H1 (cell line): ENCODE results near the gene DUSP2. TPM values are rescaled to one million over a fixed set of nuclear protein-coding genes. Genes with fewer than 3 reads are reported as not detected.

Experiments used
- CTCF ChIA-PET: fragments of 300-600 bp; sonication (Branson Sonifier 250); formaldehyde crosslinking; loops from one replicate; lab custom pipeline; 2021; ENCODE audit not compliant: partially characterized antibody; lab: Charles Lee
- POLR2A ChIA-PET: fragments of 300-600 bp; sonication (Branson Sonifier 250); formaldehyde crosslinking; loops from one replicate; lab custom pipeline; 2021; ENCODE audit warnings: inconsistent platforms; ENCODE audit not compliant: partially characterized antibody; lab: Charles Lee
- DNase-seq, 2 experiments: peaks; one replicate each; pipeline versions ENCODE4 v3.0.0 to v3.0.0-alpha.2; 2010 to 2022; ENCODE audit warnings: low spot score in 2 of 2, low read depth in 1 of 2, mixed read lengths in 1 of 2
- FAIRE-seq: peaks from 2 replicates; lab custom pipeline; 2011; peaks lifted over from hg19 to GRCh38; lab: Jason Lieb, UNC
- H2AFZ ChIP-seq: 2 replicates; pipeline ENCODE4 v1.8.1; 2012; ENCODE audit warnings: low read length, inconsistent platforms
- H2AK5ac ChIP-seq: 2 replicates; pipeline ENCODE4 v1.6.1; 2013; ENCODE audit warnings: low read depth, low read length
- H2BK120ac ChIP-seq: replicated peaks from 2 replicates; pipeline ENCODE3; 2013; ENCODE audit warnings: low read depth, low read length, inconsistent platforms
- H2BK12ac ChIP-seq: 2 replicates; pipeline ENCODE4 v1.6.1; 2013; ENCODE audit warnings: low read depth, low read length
- H2BK15ac ChIP-seq: 2 replicates; pipeline ENCODE4 v1.6.1; 2013; ENCODE audit warnings: low read length
- H2BK20ac ChIP-seq: 2 replicates; pipeline ENCODE4 v1.6.1; 2013; ENCODE audit warnings: low read length
- H2BK5ac ChIP-seq: 2 replicates; pipeline ENCODE4 v1.6.1; 2013; ENCODE audit warnings: low read depth, low read length
- H3K14ac ChIP-seq: 2 replicates; pipeline ENCODE4 v1.6.1; 2013; ENCODE audit warnings: inconsistent platforms; ENCODE audit not compliant: insufficient read length
- H3K18ac ChIP-seq: 2 replicates; pipeline ENCODE4 v1.6.1; 2013; ENCODE audit warnings: low read length; ENCODE audit errors: extremely low read depth
- H3K23ac ChIP-seq: 2 replicates; pipeline ENCODE4 v1.6.1; 2013; ENCODE audit warnings: inconsistent platforms; ENCODE audit not compliant: insufficient read length
- H3K23me2 ChIP-seq: 2 replicates; pipeline ENCODE4 v1.6.1; 2013; ENCODE audit warnings: low read depth, low read length
- H3K27ac ChIP-seq: 2 replicates; pipeline ENCODE4 v1.6.1; 2011; ENCODE audit warnings: low read depth, low read length, inconsistent platforms
- H3K27me3 ChIP-seq, 4 experiments: replicated peaks in 1 of 4; 1 replicate in 1 of 4; 2 replicates in 3 of 4; pipeline versions ENCODE4 v1.6.1 to v1.8.1; 2011 to 2013; ENCODE audit warnings: low read length in 3 of 4, mild to moderate bottlenecking in 3 of 4, inconsistent platforms in 2 of 4, mixed read lengths in 2 of 4, moderate library complexity in 1 of 4; ENCODE audit not compliant: control insufficient read depth in 3 of 4, insufficient read depth in 3 of 4; ENCODE audit errors: extremely low read depth in 1 of 4
- H3K36me3 ChIP-seq, 4 experiments: 2 replicates each; pipeline versions ENCODE4 v1.6.1 to v1.8.1; 2011 to 2013; ENCODE audit warnings: mild to moderate bottlenecking in 4 of 4, low read length in 3 of 4, moderate library complexity in 2 of 4, control low read depth in 1 of 4, inconsistent platforms in 1 of 4; ENCODE audit not compliant: insufficient read depth in 4 of 4, control insufficient read depth in 2 of 4
- H3K4ac ChIP-seq: replicated peaks from 2 replicates; pipeline ENCODE3; 2013; ENCODE audit warnings: low read length, low read depth, mixed read lengths, inconsistent platforms; ENCODE audit not compliant: insufficient read length
- H3K4me1 ChIP-seq, 4 experiments: replicated peaks in 1 of 4; 1 replicate in 1 of 4; 2 replicates in 3 of 4; pipeline versions ENCODE4 v1.6.1 to v1.8.1; 2011 to 2013; ENCODE audit warnings: low read length in 3 of 4, inconsistent platforms in 2 of 4, mixed read lengths in 1 of 4; ENCODE audit not compliant: insufficient read depth in 4 of 4, control insufficient read depth in 3 of 4
- H3K4me2 ChIP-seq, 2 experiments: 2 replicates each; pipeline versions ENCODE4 v1.6.1 to v1.8.1; 2011 to 2013; ENCODE audit warnings: low read depth in 2 of 2, low read length in 2 of 2, control low read depth in 1 of 2, inconsistent platforms in 1 of 2, mild to moderate bottlenecking in 1 of 2; ENCODE audit not compliant: insufficient read depth in 1 of 2
- H3K4me3 ChIP-seq, 4 experiments: fragments of 200-600, 300-600 bp in 1 of 4; sonication (generic), shearing (Covaris generic), sonication (Bioruptor Twin) in 1 of 4; 2 replicates each; pipeline versions ENCODE4 v1.5.1 to v1.8.1; 2011 to 2016; ENCODE audit warnings: low read length in 4 of 4, low read depth in 3 of 4, control low read depth in 2 of 4, inconsistent platforms in 2 of 4, mild to moderate bottlenecking in 2 of 4, mixed read lengths in 1 of 4, moderate library complexity in 1 of 4; ENCODE audit not compliant: insufficient read depth in 2 of 4; ENCODE audit errors: extremely low read depth in 1 of 4
- H3K56ac ChIP-seq: replicated peaks from 2 replicates; pipeline ENCODE3; 2013; ENCODE audit warnings: low read depth, mild to moderate bottlenecking, mixed read lengths, low read length, inconsistent platforms; ENCODE audit not compliant: insufficient read length
- H3K79me1 ChIP-seq: 2 replicates; pipeline ENCODE4 v1.6.1; 2013; ENCODE audit warnings: low read depth, low read length, control low read depth
- H3K79me2 ChIP-seq, 2 experiments: 2 replicates each; pipeline versions ENCODE4 v1.6.1 to v1.8.1; 2012 to 2013; ENCODE audit warnings: low read length in 2 of 2, mild to moderate bottlenecking in 2 of 2, inconsistent platforms in 1 of 2; ENCODE audit not compliant: insufficient read depth in 2 of 2, control insufficient read depth in 1 of 2
- H3K9ac ChIP-seq, 4 experiments: replicated peaks in 1 of 4; 1 replicate in 1 of 4; 2 replicates in 3 of 4; pipeline versions ENCODE4 v1.6.1 to v1.8.1; 2011 to 2013; ENCODE audit warnings: low read depth in 3 of 4, low read length in 3 of 4, control low read depth in 2 of 4, mild to moderate bottlenecking in 2 of 4, moderate library complexity in 2 of 4, inconsistent platforms in 1 of 4; ENCODE audit errors: extremely low read depth in 1 of 4
- H3K9me3 ChIP-seq, 2 experiments: 2 replicates each; pipeline versions ENCODE4 v1.6.1 to v1.8.1; 2012 to 2013; ENCODE audit warnings: mild to moderate bottlenecking in 2 of 2, moderate library complexity in 2 of 2, control low read depth in 1 of 2, inconsistent platforms in 1 of 2, low read depth in 1 of 2, low read length in 1 of 2, mixed read lengths in 1 of 2; ENCODE audit not compliant: insufficient read depth in 2 of 2
- H4K20me1 ChIP-seq, 2 experiments: replicated peaks in 1 of 2; 2 replicates each; pipeline versions ENCODE3 to v1.8.1; 2011 to 2013; ENCODE audit warnings: inconsistent platforms in 2 of 2, low read length in 2 of 2, mild to moderate bottlenecking in 1 of 2; ENCODE audit not compliant: insufficient read depth in 2 of 2, control insufficient read depth in 1 of 2
- H4K5ac ChIP-seq: 2 replicates; pipeline ENCODE4 v1.6.1; 2013; ENCODE audit warnings: low read length, low read depth, mixed read lengths, inconsistent platforms; ENCODE audit not compliant: insufficient read length
- H4K8ac ChIP-seq: 2 replicates; pipeline ENCODE4 v1.8.0; 2013; ENCODE audit warnings: mild to moderate bottlenecking, moderate library complexity, low read length, inconsistent platforms; ENCODE audit not compliant: insufficient read depth; ENCODE audit errors: extremely low read depth
- H4K91ac ChIP-seq: replicated peaks from 2 replicates; pipeline ENCODE3; 2013; ENCODE audit warnings: low read length, mixed read lengths, inconsistent platforms; ENCODE audit not compliant: insufficient read length
- ASH2L ChIP-seq: fragments of 200-600, 300-600 bp; sonication (generic); IDR thresholded peaks from one replicate; pipeline ENCODE4 v1.7.1; 2017; ENCODE audit warnings: low read length
- ATF3 ChIP-seq: IDR thresholded peaks from 2 replicates; pipeline ENCODE4 v1.6.1; 2011; ENCODE audit warnings: low read depth, mild to moderate bottlenecking, low read length; ENCODE audit not compliant: insufficient read depth
- BRCA1 ChIP-seq: IDR thresholded peaks from 2 replicates; pipeline ENCODE4 v1.6.1; 2012; ENCODE audit warnings: low read depth, low read length, improper control_type of control experiment
- KDM1A ChIP-seq: fragments of 200-600, 300-600 bp; sonication (generic); IDR thresholded peaks from 2 replicates; pipeline ENCODE4 v1.7.1; 2016; ENCODE audit warnings: mild to moderate bottlenecking, low read length, borderline replicate concordance
- POU5F1 ChIP-seq: IDR thresholded peaks from 2 replicates; pipeline ENCODE4 v1.6.1; 2011; ENCODE audit warnings: low read depth, mild to moderate bottlenecking, low read length, moderate library complexity
- SP4 ChIP-seq: IDR thresholded peaks from 2 replicates; pipeline ENCODE4 v1.6.1; 2012; ENCODE audit warnings: low read length, inconsistent platforms
- YY1 ChIP-seq: IDR thresholded peaks from 2 replicates; pipeline ENCODE4 v1.6.1; 2011; ENCODE audit warnings: low read depth, mild to moderate bottlenecking, low read length
- WGBS, 2 experiments: shearing (Covaris generic) in 1 of 2; methylation state at CpG; one replicate each; pipeline versions ENCODE4 v1.1.6 to v1.1.7; 2013 to 2015; ENCODE audit warnings: low lambda C conversion rate in 2 of 2, mixed read lengths in 2 of 2, inconsistent platforms in 1 of 2, low coverage in 1 of 2, missing lambda C conversion rate in 1 of 2; ENCODE audit not compliant: insufficient replicate concordance in 2 of 2, insufficient coverage in 1 of 2, insufficient read length in 1 of 2; ENCODE audit errors: extremely low coverage in 1 of 2, missing lambda C conversion rate in 1 of 2; 5-methylcytosine and 5-hydroxymethylcytosine counted together
- polyA plus RNA-seq, 7 experiments: library from polyadenylated mRNA; depleted of rRNA in 3 of 7; stranded (reverse) in 5 of 7; unstranded in 2 of 7; fragments of >200 nt in 5 of 7; fragments of 200-250 nt in 2 of 7; gene quantifications; 1 replicate in 5 of 7; 2 replicates in 1 of 7; 4 replicates in 1 of 7; pipeline versions ENCODE4 v1.2.1 to v1.2.3, GENCODE V29; 2011 to 2013; ENCODE audit warnings: missing spikeins in 2 of 7, mixed read lengths in 2 of 7
- total RNA-seq: library from RNA; stranded (reverse); fragmentation: NEBNext Ultra II Directional; extraction: Animal tissue kit (Norgen Biotek cat#: 25700); gene quantifications from 2 replicates; pipeline ENCODE4 v1.2.1, GENCODE V29; 2021

DUSP2 gene
- total and polyA plus RNA-seq, 2 of the 8 experiments (the other 6 are each of a cell fraction or from before 2014, with no cell fraction given), result 10.1 to 10.4 TPM

DNA sequence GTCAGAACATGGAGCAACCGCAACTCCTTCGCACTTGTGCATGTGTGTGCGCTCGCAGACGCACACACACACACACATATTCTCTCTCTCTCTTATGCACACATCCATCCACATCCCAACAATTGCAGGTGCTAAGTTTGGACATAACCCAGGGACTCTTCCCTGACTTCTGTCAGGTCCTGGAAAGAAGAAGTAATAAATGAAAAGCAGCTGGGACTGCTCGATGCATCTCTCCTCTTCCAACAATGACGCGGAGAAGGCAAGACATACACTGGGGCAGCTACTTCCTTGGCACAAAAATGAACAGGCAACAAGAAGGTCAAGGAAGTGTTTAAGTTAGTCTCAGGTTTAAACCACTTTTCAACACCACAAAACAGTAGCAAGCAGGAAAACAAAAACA, 39.7 kb upstream of the DUSP2 start:
- H3K36me3 ChIP-seq, result peaks cover 12 to 46% (median 33%) of the 10 kb centered on the region in 4 experiments; a peak in 7 of 8 replicates
- H3K14ac ChIP-seq, result no peak overlapping the region
- no peak overlapping the region for H2BK15ac ChIP-seq
- POLR2A ChIA-PET, result no interaction called here
- H3K4me3 ChIP-seq, result no peak overlapping the region
- H4K5ac ChIP-seq, result no peak overlapping the region
- H3K56ac ChIP-seq, result no peak overlapping the region
- no peak overlapping the region for H3K18ac ChIP-seq
- H3K9me3 ChIP-seq, result no peaks in the 10 kb centered on the region
- TF ChIP-seq ASH2L (no peak), SP4 (no peak), POU5F1 (no peak), YY1 (no peak), KDM1A (no peak), BRCA1 (no peak), ATF3 (no peak)
- no peak overlapping the region for H3K27ac ChIP-seq
- H3K23ac ChIP-seq, result no peak overlapping the region
- no peaks in the 10 kb centered on the region for H3K79me2 ChIP-seq
- no peak overlapping the region for H2AFZ ChIP-seq
- H4K8ac ChIP-seq, result no peak overlapping the region
- H3K27me3 ChIP-seq, result no peaks in the 10 kb centered on the region
- H3K23me2 ChIP-seq, result no peaks in the 10 kb centered on the region
- H3K9ac ChIP-seq, result no peak overlapping the region
- no peak overlapping the region for H3K4me2 ChIP-seq
- no peaks in the 10 kb centered on the region for H3K79me1 ChIP-seq
- no peaks in the 10 kb centered on the region for H3K4me1 ChIP-seq
- CTCF ChIA-PET, result interaction anchor here (0.8 to 2.2 kb wide), 3 partner anchors 10 to 76 kb away, joined by 3 to 11 read pairs (median 4); no protein-coding TSS in a partner anchor
- peaks cover 2 to 9% of the 10 kb centered on the region in 2 experiments for H4K20me1 ChIP-seq
- no peak for FAIRE-seq
- DNase-seq, result no peak
- no peak overlapping the region for H2BK120ac ChIP-seq
- no peak overlapping the region for H3K4ac ChIP-seq
- no peak overlapping the region for H2AK5ac ChIP-seq
- no peak overlapping the region for H2BK12ac ChIP-seq
- no peak overlapping the region for H2BK5ac ChIP-seq
- no peak overlapping the region for H4K91ac ChIP-seq
- H2BK20ac ChIP-seq, result no peak overlapping the region
- 97% methylated on average over 8 of the region's 8 CpGs; no CpG with 5 or more reads in 1 of the 2 experiments for WGBS, 2 experiments
